GM21360 (cell line): ENCODE data around the gene NBAS.
A peak's percentile ranks its signal among the peaks of the same experiment; 100 is the strongest.
"Not testable (repeated sequence)": the region's sequence is repeated elsewhere in the genome, so short reads cannot be mapped to it uniquely, and the experiment has no call there.

ENCODE experiments used
- ATAC-seq: cut with Tn5 transposase; IDR thresholded peaks from one replicate; pipeline ENCODE4 v1.9.1; 2021; ENCODE audit warnings: mild to moderate bottlenecking, moderate library complexity; ENCODE audit not compliant: unreplicated experiment

Gene NBAS

GRCh38 chr2:15241201-15241600 is 319.9 kb downstream of the NBAS start:
- no peak for ATAC-seq

GRCh38 chr2:15238028-15238427 is 323.1 kb downstream of the NBAS start:
- no peak for ATAC-seq

GRCh38 chr2:15230599-15231192 is 330.4 kb downstream of the NBAS start:
- ATAC-seq: no peak

- no peak for ATAC-seq
These were observed 334.5 kb downstream of the NBAS start for GRCh38 chr2:15226661-15227060.

- ATAC-seq: no peak
These were observed 336.0 kb downstream of the NBAS start for GRCh38 chr2:15225131-15225530.

GRCh38 chr2:15224641-15225040 is 336.5 kb downstream of the NBAS start:
- no peak for ATAC-seq

GRCh38 chr2:15223887-15224286 is 337.2 kb downstream of the NBAS start:
- ATAC-seq: peak; percentile 57

- ATAC-seq: no peak
These were observed 338.3 kb downstream of the NBAS start for GRCh38 chr2:15222856-15223255.

- no peak for ATAC-seq
These were observed 340.5 kb downstream of the NBAS start for GRCh38 chr2:15220603-15221002.

- ATAC-seq: no peak
These were observed 342.6 kb downstream of the NBAS start for GRCh38 chr2:15218423-15219086.

GRCh38 chr2:15212249-15212648 is 348.9 kb downstream of the NBAS start:
- no peak for ATAC-seq

GRCh38 chr2:15210542-15210941 is 350.6 kb downstream of the NBAS start:
- not testable (repeated sequence) for ATAC-seq

- ATAC-seq: no peak
These were observed 354.7 kb downstream of the NBAS start for GRCh38 chr2:15206419-15206818.

- no peak for ATAC-seq
These were observed 355.6 kb downstream of the NBAS start for GRCh38 chr2:15205562-15205961.

GRCh38 chr2:15201009-15201408 is 360.1 kb downstream of the NBAS start:
- no peak for ATAC-seq

- no peak for ATAC-seq
These were observed 360.6 kb downstream of the NBAS start for GRCh38 chr2:15200581-15200980.

GRCh38 chr2:15198051-15198450 is 363.1 kb downstream of the NBAS start:
- no peak for ATAC-seq

- ATAC-seq: no peak
These were observed 365.3 kb downstream of the NBAS start for GRCh38 chr2:15195813-15196212.

GRCh38 chr2:15191789-15192188 is 369.3 kb downstream of the NBAS start:
- no peak for ATAC-seq

- no peak for ATAC-seq
These were observed 371.9 kb downstream of the NBAS start for GRCh38 chr2:15189216-15189615.

- ATAC-seq: no peak
These were observed 373.4 kb downstream of the NBAS start for GRCh38 chr2:15187702-15188101.

GRCh38 chr2:15186118-15186517 is 375.0 kb downstream of the NBAS start:
- ATAC-seq: no peak

- ATAC-seq: no peak
These were observed 376.6 kb downstream of the NBAS start for GRCh38 chr2:15184491-15184890.
